Natural killer cell (primary cell): ENCODE measurements around the gene SIGLEC1. TPM values are rescaled to one million over a fixed set of nuclear protein-coding genes. Genes with fewer than 3 reads are reported as not detected.

Experiments used
- ATAC-seq, 3 donors: fragments of 150-1000 bp in 2 of 3; fragments of 200-7000 bp in 1 of 3; cut with Tn5 transposase; 1 replicate in 1 of 3; 2 replicates in 2 of 3; pipeline ENCODE4 v1.10.0; 2021; ENCODE audit warnings: mild to moderate bottlenecking in 2 of 3, moderate library complexity in 2 of 3
- DNase-seq, 2 donors: peaks; one replicate each; pipeline versions ENCODE4 v3.0.0 to v3.0.0-alpha.2; 2013 to 2021; ENCODE audit warnings: mixed read lengths in 1 of 2
- H3K27ac ChIP-seq: one replicate; pipeline ENCODE4 v1.5.1; 2013; ENCODE audit warnings: mild to moderate bottlenecking, low read length
- H3K27me3 ChIP-seq: one replicate; pipeline ENCODE4 v1.6.1; 2013; ENCODE audit warnings: low read length; ENCODE audit not compliant: control insufficient read depth, insufficient read depth
- H3K36me3 ChIP-seq: one replicate; pipeline ENCODE4 v1.6.1; 2013; ENCODE audit warnings: low read length; ENCODE audit not compliant: control insufficient read depth, insufficient read depth
- H3K4me1 ChIP-seq: one replicate; pipeline ENCODE4 v1.6.1; 2013; ENCODE audit warnings: low read length; ENCODE audit not compliant: control insufficient read depth, insufficient read depth
- H3K4me3 ChIP-seq: one replicate; pipeline ENCODE4 v1.5.1; 2013; ENCODE audit warnings: low read length
- H3K9me3 ChIP-seq: one replicate; pipeline ENCODE4 v1.6.1; 2013; ENCODE audit warnings: low read length; ENCODE audit not compliant: control insufficient read depth, insufficient read depth
- H3K27ac Mint-ChIP-seq, 2 donors: one replicate each; pipeline ENCODE4 v1.8.0; 2022; ENCODE audit warnings: mild to moderate bottlenecking in 2 of 2, mixed read lengths in 2 of 2, moderate library complexity in 1 of 2
- H3K27me3 Mint-ChIP-seq, 2 donors: one replicate each; pipeline ENCODE4 v1.8.0; 2022; ENCODE audit warnings: low read depth in 2 of 2, mixed read lengths in 2 of 2
- H3K36me3 Mint-ChIP-seq: one replicate; pipeline ENCODE4 v1.8.0; 2022; ENCODE audit warnings: mixed read lengths
- H3K4me1 Mint-ChIP-seq, 2 donors: one replicate each; pipeline ENCODE4 v1.8.0; 2022; ENCODE audit warnings: mixed read lengths in 2 of 2
- H3K4me3 Mint-ChIP-seq: one replicate; pipeline ENCODE4 v1.8.0; 2022; ENCODE audit warnings: mild to moderate bottlenecking, moderate library complexity, mixed read lengths
- H3K9me3 Mint-ChIP-seq, 2 donors: one replicate each; pipeline ENCODE4 v1.8.0; 2022; ENCODE audit warnings: mixed read lengths in 2 of 2
- CTCF ChIP-seq: fragments of 200-600 bp; IDR thresholded peaks from one replicate; pipeline ENCODE4 v1.8.0; 2022; ENCODE audit warnings: antibody characterized with exemption
- WGBS: methylation state at CpG from one replicate; pipeline ENCODE4 v1.1.7; 2013; ENCODE audit warnings: missing lambda C conversion rate; ENCODE audit not compliant: insufficient coverage; 5-methylcytosine and 5-hydroxymethylcytosine counted together
- intact Hi-C: fragments of 100-400 bp; cut with micrococcal nuclease; formaldehyde crosslinking; loops from one replicate; pipeline ENCODE4 v1.14.2; 2022
- total RNA-seq, 4 donors: library from RNA; stranded (reverse); fragments of 120-200 nt in 1 of 4; gene quantifications; one replicate each; pipeline versions ENCODE4 v1.2.3 to v1.2.4, GENCODE V29; 2013 to 2022

SIGLEC1 gene
- total RNA-seq, 3 donors from 2014 or later (not counting 1 experiment from before 2014, with no cell fraction given): 0.09 to 0.36 (median 0.30) TPM

- Mint-ChIP-seq H3K27ac (no peak overlapping the region), H3K4me3 (no peak overlapping the region), H3K4me1 (peaks cover 0 to 4% of the 10 kb centered on the region in 2 donors), H3K27me3 (peaks cover 18 to 32% of the 10 kb centered on the region in 2 donors), H3K36me3 (no peaks in the 10 kb centered on the region), H3K9me3 (no peaks in the 10 kb centered on the region)
- no peaks in the 10 kb centered on the region for H3K9me3 ChIP-seq
- H3K27me3 ChIP-seq: peaks cover 15% of the 10 kb centered on the region
- DNase-seq (no peak), ATAC-seq (no peak)
- intact Hi-C loops: no loop called here
- H3K36me3 ChIP-seq: no peaks in the 10 kb centered on the region
- WGBS: 93% methylated on average over 20 of the region's 20 CpGs
- no peak for TF ChIP-seq CTCF
- H3K4me3 ChIP-seq: no peak overlapping the region
- no peaks in the 10 kb centered on the region for H3K4me1 ChIP-seq
- H3K27ac ChIP-seq: no peak overlapping the region
These were observed 21.0 kb upstream of the SIGLEC1 start for GRCh38 chr20:3733119-3733995.

DNA sequence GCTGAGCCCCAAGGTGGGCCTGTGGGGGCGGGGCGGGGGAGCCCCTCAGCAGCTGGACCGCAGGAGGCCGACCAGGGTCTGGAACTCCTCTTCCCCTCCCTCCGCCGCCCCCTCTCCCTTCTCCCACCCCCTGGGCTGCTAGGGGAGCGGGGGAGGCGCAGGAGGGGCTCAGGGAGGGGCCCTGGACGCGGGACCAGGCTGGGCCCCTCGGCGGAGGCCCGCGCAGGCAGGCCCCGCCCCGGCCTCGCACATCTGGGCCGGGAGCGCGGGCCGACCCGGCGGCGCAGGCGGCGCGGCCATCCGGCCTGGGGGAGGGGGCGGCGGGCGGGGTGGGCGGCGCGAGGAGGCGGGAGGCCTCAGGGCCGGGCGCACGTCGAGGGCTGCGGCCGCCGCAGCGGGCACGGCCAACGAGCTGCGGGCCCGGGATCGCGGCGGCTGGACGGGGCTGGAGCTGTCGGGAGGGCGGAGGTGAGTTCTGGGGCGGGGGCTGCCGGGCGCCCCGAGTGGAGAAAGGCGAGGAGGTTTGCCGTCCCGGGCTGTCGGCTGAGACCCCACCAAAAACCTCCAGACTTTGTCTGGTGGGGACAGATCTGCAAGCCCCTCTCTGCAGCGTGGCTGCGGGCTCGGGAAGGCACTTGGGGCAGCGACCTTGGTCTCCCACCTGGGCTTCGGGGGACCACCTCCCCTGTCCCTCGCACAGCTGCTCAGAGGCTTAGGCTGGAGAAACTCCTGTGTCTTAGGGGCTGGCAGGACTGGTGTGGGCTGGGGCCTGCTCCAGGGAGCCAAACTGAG is 20.1 kb upstream of the SIGLEC1 start, which contains the start of gene HSPA12B:
Gene HSPA12B (plus strand): TSS at position 359 of the 792 bp plus-strand sequence. CDS start 5,990 bp downstream, outside the sequence.
- no peaks in the 10 kb centered on the region for H3K36me3 ChIP-seq
- Mint-ChIP-seq H3K27ac (no peak within 1 kb of the TSS), H3K4me1 (peaks cover 0 to 4% of the 10 kb centered on the region in 2 donors), H3K9me3 (no peaks in the 10 kb centered on the region), H3K36me3 (no peaks in the 10 kb centered on the region), H3K4me3 (no peak within 1 kb of the TSS), H3K27me3 (peaks cover 26 to 37% of the 10 kb centered on the region in 2 donors)
- no peak within 1 kb of the TSS for H3K4me3 ChIP-seq
- TF ChIP-seq CTCF: no peak
- peaks cover 15% of the 10 kb centered on the region for H3K27me3 ChIP-seq
- WGBS: 12% methylated on average over 67 of the region's 67 CpGs
- no peaks in the 10 kb centered on the region for H3K4me1 ChIP-seq
- no peak for ATAC-seq
- no peak within 1 kb of the TSS for H3K27ac ChIP-seq
- intact Hi-C loops: no loop called here
- no peaks in the 10 kb centered on the region for H3K9me3 ChIP-seq
- no peak for DNase-seq

- Mint-ChIP-seq H3K27me3 (peaks cover 32 to 43% of the 10 kb centered on the region in 2 donors), H3K9me3 (no peaks in the 10 kb centered on the region), H3K4me1 (peaks cover 0 to 4% of the 10 kb centered on the region in 2 donors), H3K36me3 (no peaks in the 10 kb centered on the region), H3K4me3 (no peak overlapping the region), H3K27ac (no peak overlapping the region)
- no peak for TF ChIP-seq CTCF
- WGBS: 83% methylated on average over 16 of the region's 16 CpGs
- no peak for DNase-seq
- Histone ChIP-seq H3K9me3 (no peaks in the 10 kb centered on the region), H3K27ac (no peak overlapping the region), H3K4me3 (no peak overlapping the region), H3K36me3 (no peaks in the 10 kb centered on the region), H3K27me3 (peaks cover 15% of the 10 kb centered on the region), H3K4me1 (no peaks in the 10 kb centered on the region)
- ATAC-seq: no peak
- intact Hi-C loops: no loop called here
These were observed 19.5 kb upstream of the SIGLEC1 start for GRCh38 chr20:3731944-3732326.
